Stimulated activated CD8-positive, alpha-beta memory T cell treated with anti-CD3 and anti-CD28 coated beads, Interleukin-4, amount 100 ng/mL, for 1 hour (primary cell): Measurements from ENCODE around the gene YY1AP1.
"Not testable (repeated sequence)": the region's sequence is repeated elsewhere in the genome, so short reads cannot be mapped to it uniquely, and the experiment has no call there.

Source experiments
- DNase-seq, 2 donors: peaks; one replicate each; pipeline ENCODE4 v3.0.0-alpha.2; 2020; ENCODE audit warnings: low read depth in 2 of 2, low spot score in 1 of 2

The YY1AP1 gene

GRCh38 chr1:155648207-155649147 lies 40.1 kb downstream of the YY1AP1 start:
- DNase-seq, result no peak

- DNase-seq, result no peak
Measured at GRCh38 chr1:155646307-155646706, 42.3 kb downstream of the YY1AP1 start.

- no peak for DNase-seq
Measured at GRCh38 chr1:155645648-155646047, 42.9 kb downstream of the YY1AP1 start.

- no peak for DNase-seq
Measured at GRCh38 chr1:155645034-155645598, 43.5 kb downstream of the YY1AP1 start.

GRCh38 chr1:155643230-155643629 lies 45.3 kb downstream of the YY1AP1 start:
- DNase-seq, result no peak

GRCh38 chr1:155642559-155643180 lies 45.9 kb downstream of the YY1AP1 start:
- not testable (repeated sequence) for DNase-seq

GRCh38 chr1:155640367-155640766 lies 48.2 kb downstream of the YY1AP1 start:
- no peak for DNase-seq

GRCh38 chr1:155636397-155637153 lies 52.0 kb downstream of the YY1AP1 start:
- DNase-seq, result no peak

- DNase-seq, result not testable (repeated sequence)
Measured at GRCh38 chr1:155626428-155626827, 62.1 kb downstream of the YY1AP1 start.

GRCh38 chr1:155623357-155623756 lies 65.2 kb downstream of the YY1AP1 start:
- DNase-seq, result no peak

GRCh38 chr1:155622191-155622590 lies 66.4 kb downstream of the YY1AP1 start:
- no peak for DNase-seq

GRCh38 chr1:155613226-155613625 lies 75.3 kb downstream of the YY1AP1 start:
- not testable (repeated sequence) for DNase-seq

- not testable (repeated sequence) for DNase-seq
Measured at GRCh38 chr1:155610257-155610647, 78.3 kb downstream of the YY1AP1 start.

- DNase-seq, result peak; percentile 72 to 87
Measured at GRCh38 chr1:155609515-155610256, 78.9 kb downstream of the YY1AP1 start, which contains the start of gene MSTO1. Gene MSTO1 (plus strand): TSS chr1:155610218. CDS start chr1:155610249, 31 bp downstream.
